ENCODE measurements around the gene ARHGAP4.

ARHGAP4 gene

DNA sequence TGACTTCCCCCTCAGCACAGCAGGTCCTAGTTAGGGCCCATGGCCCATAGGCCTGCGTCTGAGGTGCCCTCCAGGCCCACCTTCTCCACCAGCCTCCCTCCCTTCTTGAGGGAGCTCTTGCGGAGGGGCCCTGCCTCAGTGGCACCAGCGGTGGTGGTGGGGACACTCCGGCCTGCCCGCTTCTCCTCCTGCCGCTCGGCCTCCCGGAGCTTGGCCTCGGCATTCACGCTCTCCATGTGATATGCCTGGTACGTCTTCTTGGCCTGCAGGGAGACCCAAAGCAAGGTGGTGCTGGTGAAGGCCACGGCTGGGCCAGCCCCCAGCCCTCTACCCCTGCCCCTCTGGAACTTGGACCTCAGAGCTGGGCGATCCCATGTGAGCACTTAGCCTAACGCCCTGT is 5.5 kb downstream of the ARHGAP4 start:
- no peak for FAIRE-seq
- TF ChIP-seq, protein P1, sequence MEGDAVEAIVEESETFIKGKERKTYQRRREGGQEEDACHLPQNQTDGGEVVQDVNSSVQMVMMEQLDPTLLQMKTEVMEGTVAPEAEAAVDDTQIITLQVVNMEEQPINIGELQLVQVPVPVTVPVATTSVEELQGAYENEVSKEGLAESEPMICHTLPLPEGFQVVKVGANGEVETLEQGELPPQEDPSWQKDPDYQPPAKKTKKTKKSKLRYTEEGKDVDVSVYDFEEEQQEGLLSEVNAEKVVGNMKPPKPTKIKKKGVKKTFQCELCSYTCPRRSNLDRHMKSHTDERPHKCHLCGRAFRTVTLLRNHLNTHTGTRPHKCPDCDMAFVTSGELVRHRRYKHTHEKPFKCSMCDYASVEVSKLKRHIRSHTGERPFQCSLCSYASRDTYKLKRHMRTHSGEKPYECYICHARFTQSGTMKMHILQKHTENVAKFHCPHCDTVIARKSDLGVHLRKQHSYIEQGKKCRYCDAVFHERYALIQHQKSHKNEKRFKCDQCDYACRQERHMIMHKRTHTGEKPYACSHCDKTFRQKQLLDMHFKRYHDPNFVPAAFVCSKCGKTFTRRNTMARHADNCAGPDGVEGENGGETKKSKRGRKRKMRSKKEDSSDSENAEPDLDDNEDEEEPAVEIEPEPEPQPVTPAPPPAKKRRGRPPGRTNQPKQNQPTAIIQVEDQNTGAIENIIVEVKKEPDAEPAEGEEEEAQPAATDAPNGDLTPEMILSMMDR (IDR thresholded peaks at IDR 0.05; ENCODE audit: insufficient read depth, missing control alignments) = no peak
- DNase-seq (ENCODE audit: insufficient read length, low spot score) = no peak

DNA sequence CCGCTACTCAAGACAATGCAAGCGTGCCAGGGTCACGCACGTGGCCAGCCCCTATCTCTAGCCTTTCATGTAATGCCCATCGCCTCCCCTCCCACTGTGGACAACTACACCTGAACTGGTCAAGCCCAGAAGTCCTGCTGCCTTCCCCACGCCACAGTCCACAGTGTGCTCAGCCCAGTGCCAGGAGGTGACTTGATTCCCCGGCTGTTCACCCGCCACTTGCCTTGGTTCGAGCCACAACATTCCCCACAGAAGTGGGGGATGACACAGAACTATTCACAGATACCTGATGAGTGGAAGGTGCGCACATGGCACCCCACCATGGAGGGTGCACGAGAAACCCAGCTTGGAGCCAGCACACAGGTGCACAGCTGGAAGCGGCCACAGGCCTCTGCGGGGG is 6.8 kb downstream of the ARHGAP4 start:
- no peak for FAIRE-seq
- TF ChIP-seq, protein P1 (IDR thresholded peaks at IDR 0.05; ENCODE audit: insufficient read depth, missing control alignments) = no peak
- DNase-seq (ENCODE audit: insufficient read length, low spot score) = no peak

DNA sequence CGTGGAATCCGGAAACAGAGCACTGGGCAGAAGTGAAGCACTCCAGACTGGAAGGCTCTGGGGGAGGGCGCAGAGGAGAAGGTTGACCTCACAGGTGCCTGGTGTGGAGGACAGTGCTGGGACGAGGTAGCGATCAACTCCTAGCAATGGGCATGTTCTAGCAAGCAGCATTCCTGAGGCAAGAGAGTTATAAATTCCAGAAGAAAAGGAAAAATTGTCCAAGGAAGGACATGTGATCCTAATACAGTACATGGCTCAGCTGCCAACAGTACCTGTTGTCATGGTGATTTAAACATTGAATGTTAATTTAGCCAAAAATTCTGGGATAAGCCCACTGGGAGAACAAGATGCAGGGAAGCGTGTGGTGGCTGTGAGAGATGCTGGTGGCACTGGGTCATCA is 8.2 kb downstream of the ARHGAP4 start:
- DNase-seq (ENCODE audit: insufficient read length, low spot score) (no peak), FAIRE-seq (no peak)
- TF ChIP-seq, protein P1 (IDR thresholded peaks at IDR 0.05; ENCODE audit: insufficient read depth, missing control alignments) = no peak

DNA sequence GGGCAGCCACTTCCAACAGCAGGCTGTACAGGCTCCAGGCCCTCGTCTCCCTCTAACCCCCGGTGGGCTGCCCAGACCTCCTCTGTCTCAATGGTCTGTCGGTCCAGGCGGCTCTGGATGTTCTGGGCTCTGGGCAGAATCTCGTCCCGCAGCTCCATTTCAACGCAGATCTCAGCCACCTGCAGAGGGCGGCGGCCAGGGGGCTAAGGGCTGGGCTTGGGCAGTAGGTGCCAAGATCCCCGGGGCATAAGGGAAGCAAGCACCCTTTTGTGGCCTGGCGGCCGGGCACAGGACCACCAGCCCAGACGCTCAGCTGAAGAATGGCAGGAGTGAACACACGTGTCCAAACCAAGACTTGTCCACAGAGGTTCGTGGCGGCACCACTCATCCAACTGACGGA is 12.4 kb downstream of the ARHGAP4 start:
- TF ChIP-seq, protein P1 (IDR thresholded peaks at IDR 0.05; ENCODE audit: insufficient read depth, missing control alignments) = no peak
- FAIRE-seq = no peak
- DNase-seq (ENCODE audit: insufficient read length, low spot score) = no peak

DNA sequence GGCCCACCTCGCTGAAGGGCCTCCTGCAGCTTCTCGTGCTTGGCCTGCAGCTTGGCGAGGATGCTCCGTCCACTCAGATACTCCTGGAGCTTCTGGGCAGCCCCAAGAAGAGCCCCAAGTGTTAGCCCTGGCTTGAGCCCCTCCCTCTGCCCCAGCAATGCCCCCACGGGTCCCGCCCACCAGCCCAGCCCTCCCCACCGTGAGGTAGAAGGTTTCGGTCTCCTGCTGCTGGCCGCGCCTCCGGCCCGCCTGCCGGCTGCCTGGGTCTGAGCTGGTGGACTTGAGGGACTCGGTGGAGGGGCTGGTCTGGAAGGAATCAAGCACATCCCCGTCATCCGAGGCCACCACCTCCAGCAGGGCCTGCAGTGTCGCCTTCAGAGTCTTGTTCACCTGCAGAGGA is 12.9 kb downstream of the ARHGAP4 start:
- no peak for DNase-seq (ENCODE audit: insufficient read length, low spot score)
- TF ChIP-seq, protein P1 (IDR thresholded peaks at IDR 0.05; ENCODE audit: insufficient read depth, missing control alignments) = no peak

DNA sequence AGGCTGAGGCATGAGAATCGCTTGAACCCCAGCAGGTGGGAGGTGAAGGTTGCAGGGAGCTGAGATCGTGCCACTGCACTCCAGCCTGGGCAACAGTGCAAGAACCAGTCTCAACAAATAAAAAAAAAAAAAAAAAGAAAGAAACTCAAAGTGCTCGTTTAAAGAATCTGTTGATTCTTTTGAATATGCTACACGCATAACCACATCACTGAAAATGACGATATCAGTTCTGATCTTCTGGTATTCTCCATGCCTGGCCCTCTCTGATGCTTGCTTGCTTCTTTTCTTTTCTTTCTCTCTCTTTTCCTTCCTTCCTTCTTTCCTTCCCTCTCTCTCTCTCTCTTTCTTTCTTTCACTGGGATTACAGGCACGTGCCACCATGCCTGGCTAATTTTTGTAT is 14.3 kb downstream of the ARHGAP4 start:
- FAIRE-seq = no peak
- DNase-seq (ENCODE audit: insufficient read length, low spot score) = no peak
- TF ChIP-seq, protein P1 (IDR thresholded peaks at IDR 0.05; ENCODE audit: insufficient read depth, missing control alignments) = no peak

More for the DNA sequence above, 12.9 kb downstream of the ARHGAP4 start:
- no peak for FAIRE-seq

DNA sequence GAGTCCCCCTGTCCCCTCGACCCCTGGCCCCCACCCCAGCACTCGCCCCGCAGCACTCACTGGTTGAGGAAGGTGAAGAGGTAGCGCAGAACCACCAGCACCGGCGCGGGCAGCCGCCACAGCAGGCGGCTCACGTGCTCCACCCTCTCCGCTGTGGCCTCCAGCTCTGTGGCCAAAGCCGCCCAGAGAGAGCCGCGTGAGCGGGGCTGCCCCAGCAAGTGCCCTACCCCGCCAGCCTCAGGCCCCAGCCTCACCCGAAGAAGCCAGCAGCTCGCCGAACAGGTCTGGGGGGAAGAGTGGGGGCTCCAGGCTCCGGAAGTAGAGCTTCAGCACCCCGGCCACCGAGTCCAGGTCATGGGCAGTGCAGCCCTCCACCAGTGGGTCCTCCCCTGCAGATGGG is 15.6 kb downstream of the ARHGAP4 start:
- FAIRE-seq (no peak), DNase-seq (ENCODE audit: insufficient read length, low spot score) (no peak)
- TF ChIP-seq, protein P1 (IDR thresholded peaks at IDR 0.05; ENCODE audit: insufficient read depth, missing control alignments) = no peak
